GM12878 (cell line): Measurements from ENCODE around the gene TIMM50. TPM values are rescaled to one million over a fixed set of nuclear protein-coding genes. Genes with fewer than 3 reads are reported as not detected.
A peak's percentile ranks its signal among the peaks of the same experiment; 100 is the strongest.

ENCODE experiments used
- BHLHE40 ChIP-seq, 2 experiments: fragments of 450-650 bp in 1 of 2; IDR thresholded peaks; 2 replicates each; pipeline ENCODE4 v1.6.1; 2011 to 2017; ENCODE audit warnings: low read depth in 2 of 2, borderline replicate concordance in 1 of 2, improper control_type of control experiment in 1 of 2, low read length in 1 of 2, mild to moderate bottlenecking in 1 of 2
- CBFB ChIP-seq: IDR thresholded peaks from 2 replicates; pipeline ENCODE4 v1.6.1; 2016; ENCODE audit warnings: antibody characterized with exemption, low read depth
- CEBPB ChIP-seq, 2 experiments: fragments of 150-350 bp in 1 of 2; IDR thresholded peaks; 2 replicates each; pipeline ENCODE4 v1.6.1; 2012 to 2014; ENCODE audit warnings: low read depth in 2 of 2, low read length in 2 of 2, borderline replicate concordance in 1 of 2, inconsistent platforms in 1 of 2
- CTCF ChIP-seq, 3 experiments: IDR thresholded peaks in 2 of 3; conservative IDR thresholded peaks in 1 of 3; 2 replicates each; pipeline ENCODE4 v1.5.1; 2011; ENCODE audit warnings: low read depth in 3 of 3, low read length in 3 of 3, mild to moderate bottlenecking in 3 of 3, control low read depth in 2 of 3, moderate library complexity in 2 of 3, inconsistent platforms in 1 of 3, mixed read lengths in 1 of 3; ENCODE audit not compliant: control insufficient read depth in 2 of 3, insufficient read depth in 1 of 3; ENCODE audit errors: extremely low read depth in 1 of 3
- DPF2 ChIP-seq: fragments of 450-650 bp; IDR thresholded peaks from 2 replicates; pipeline ENCODE4 v1.6.1; 2017; ENCODE audit warnings: mild to moderate bottlenecking
- MAX ChIP-seq: IDR thresholded peaks from 2 replicates; pipeline ENCODE4 v1.6.1; 2012; ENCODE audit warnings: low read depth, low read length, improper control_type of control experiment
- MTA3 ChIP-seq: IDR thresholded peaks from 2 replicates; pipeline ENCODE4 v1.6.1; 2012; ENCODE audit warnings: low read length, inconsistent platforms, borderline replicate concordance
- MXI1 ChIP-seq: fragments of 150-350 bp; IDR thresholded peaks from 2 replicates; pipeline ENCODE4 v1.6.1; 2011; ENCODE audit warnings: low read depth, mild to moderate bottlenecking, inconsistent platforms, low read length, improper control_type of control experiment
- NFXL1 ChIP-seq: fragments of 450-650 bp; IDR thresholded peaks from 2 replicates; pipeline ENCODE4 v1.6.1; 2017; ENCODE audit warnings: antibody characterized with exemption, mild to moderate bottlenecking, borderline replicate concordance
- NKRF ChIP-seq: fragments of 450-650 bp; conservative IDR thresholded peaks from 2 replicates; pipeline ENCODE4 v1.6.1; 2017; ENCODE audit warnings: mild to moderate bottlenecking, moderate library complexity
- NR2C2 ChIP-seq: IDR thresholded peaks from 2 replicates; pipeline ENCODE4 v1.6.1; 2011; ENCODE audit warnings: borderline replicate concordance, low read depth; ENCODE audit not compliant: control insufficient read depth, insufficient read length
- NRF1 ChIP-seq: conservative IDR thresholded peaks from 2 replicates; pipeline ENCODE4 v1.6.1; 2011; ENCODE audit warnings: mild to moderate bottlenecking, low read depth, low read length, improper control_type of control experiment
- RAD21 ChIP-seq: IDR thresholded peaks from 2 replicates; pipeline ENCODE4 v1.6.1; 2011; ENCODE audit warnings: mild to moderate bottlenecking, low read depth, low read length, moderate library complexity; ENCODE audit not compliant: insufficient read depth
- RB1 ChIP-seq: fragments of 450-650 bp; formaldehyde crosslinking; IDR thresholded peaks from 2 replicates; pipeline ENCODE4 v1.6.1; 2017; ENCODE audit warnings: mild to moderate bottlenecking, borderline replicate concordance
- SMARCA5 ChIP-seq: fragments of 450-650 bp; IDR thresholded peaks from 2 replicates; pipeline ENCODE4 v1.6.1; 2017; ENCODE audit warnings: mild to moderate bottlenecking
- TCF12 ChIP-seq: IDR thresholded peaks from 2 replicates; pipeline ENCODE4 v1.6.1; 2011; ENCODE audit warnings: low read depth, mild to moderate bottlenecking, low read length
- YY1 ChIP-seq: IDR thresholded peaks from 2 replicates; pipeline ENCODE4 v1.6.1; 2011; ENCODE audit warnings: low read depth, mild to moderate bottlenecking, low read length
- ZNF217 ChIP-seq: fragments of 450-650 bp; IDR thresholded peaks from 2 replicates; pipeline ENCODE4 v1.6.1; 2017; ENCODE audit warnings: antibody characterized with exemption, mild to moderate bottlenecking
- ZNF24 ChIP-seq: fragments of 450-650 bp; IDR thresholded peaks from 2 replicates; pipeline ENCODE4 v1.6.1; 2017; ENCODE audit warnings: antibody characterized with exemption, mild to moderate bottlenecking
- polyA plus RNA-seq, 11 experiments: library from polyadenylated mRNA; depleted of rRNA in 4 of 11; unstranded in 6 of 11; stranded (reverse) in 5 of 11; fragments of >200 nt; fragmentation: Nextera tagmentation in 4 of 11; fragmentation: Illumina TruSeq in 1 of 11; extraction: Ambion mirVana in 4 of 11; extraction: Trizol in 1 of 11; gene quantifications; 1 replicate in 1 of 11; 2 replicates in 10 of 11; pipeline versions ENCODE4 v1.2.1 to v1.2.3, GENCODE V29; 2011 to 2016; ENCODE audit warnings: inconsistent platforms in 2 of 11, missing spikeins in 2 of 11, low read depth in 1 of 11
- total RNA-seq, 4 experiments: library from RNA; depleted of rRNA in 3 of 4; stranded (reverse); fragments of >200 nt in 3 of 4; fragmentation: Illumina TruSeq in 1 of 4; extraction: Trizol in 1 of 4; gene quantifications; 2 replicates each; pipeline versions ENCODE4 v1.2.1 to v1.2.3, GENCODE V29; 2013 to 2021

TIMM50 gene
- total and polyA plus RNA-seq, 10 of the 15 experiments (the other 5 are each of a cell fraction or from before 2014, with no cell fraction given): 15.6 to 146 (median 101) TPM

GRCh38 chr19:39502640-39503417 lies 22.2 kb downstream of the TIMM50 start (continued):
- TF ChIP-seq ZNF217 (0 out of 2 replicates have a peak, but pooled peaks have one; percentile 44), NFXL1 (no peak), NR2C2 (no peak), TCF12 (0 out of 2 replicates have a peak, but pooled peaks have one; percentile 3), MXI1 (no peak), BHLHE40 (IDR thresholded peaks at IDR 0.05; ENCODE audit: borderline replicate concordance in 1 of 2, low read depth in 2 of 2, low read length in 1 of 2) (peak; percentile 62 to 91; a peak in 3 of 4 replicates), NKRF (0 out of 2 replicates have a peak, but pooled peaks have one; percentile 26), CBFB (no peak), DPF2 (peak; percentile 66; the same call in 1 of the 2 replicates), ZNF24 (0 out of 2 replicates have a peak, but pooled peaks have one; percentile 34), YY1 (peak; percentile 59), RB1 (peak; percentile 46; the same call in 1 of the 2 replicates), MTA3 (no peak), SMARCA5 (peak; percentile 86), RAD21 (peak; percentile 30; the same call in 1 of the 2 replicates), NRF1 (peak; percentile 39), CEBPB (IDR thresholded peaks at IDR 0.05; ENCODE audit: borderline replicate concordance in 1 of 2, low read depth in 2 of 2, low read length in 2 of 2) (no peak), CTCF (IDR thresholded peaks at IDR 0.05 in 2 of 3, conservative IDR thresholded peaks at IDR 0.05 in 1 of 3; ENCODE audit: control insufficient read depth in 2 of 3, extremely low read depth in 1 of 3, insufficient read depth in 1 of 3, low read depth in 3 of 3, low read length in 3 of 3) (peak; percentile 70 to 80 (median 75)), MAX (0 out of 2 replicates have a peak, but pooled peaks have one; percentile 67)
